Fibroblast of skin of back (primary cell): ENCODE results near the gene FAM13B.
"Not testable (repeated sequence)": the region's sequence is repeated elsewhere in the genome, so short reads cannot be mapped to it uniquely, and the experiment has no call there.

Source experiments
- DNase-seq: peaks from one replicate; pipeline ENCODE4 v3.0.0-alpha.2; 2013

FAM13B gene

DNA sequence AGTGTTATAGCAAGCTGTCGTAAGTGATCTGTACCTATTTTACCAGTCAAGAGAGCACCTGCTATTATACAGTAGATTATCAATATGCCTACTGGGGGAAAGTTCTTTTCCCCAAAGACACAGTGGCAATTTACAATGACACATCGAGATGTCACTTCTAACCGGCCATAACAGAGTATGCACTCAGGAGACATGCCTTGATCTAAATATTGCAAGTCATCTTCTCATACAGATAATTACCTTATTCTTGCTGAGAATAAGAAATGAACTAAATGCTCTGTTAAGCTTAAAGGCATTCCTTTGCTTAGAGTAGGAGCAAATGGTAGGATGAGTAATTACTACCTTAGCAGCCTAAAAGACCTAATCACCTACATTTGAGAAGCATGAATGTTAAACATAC is 72.1 kb downstream of the FAM13B start:
- no peak for DNase-seq

DNA sequence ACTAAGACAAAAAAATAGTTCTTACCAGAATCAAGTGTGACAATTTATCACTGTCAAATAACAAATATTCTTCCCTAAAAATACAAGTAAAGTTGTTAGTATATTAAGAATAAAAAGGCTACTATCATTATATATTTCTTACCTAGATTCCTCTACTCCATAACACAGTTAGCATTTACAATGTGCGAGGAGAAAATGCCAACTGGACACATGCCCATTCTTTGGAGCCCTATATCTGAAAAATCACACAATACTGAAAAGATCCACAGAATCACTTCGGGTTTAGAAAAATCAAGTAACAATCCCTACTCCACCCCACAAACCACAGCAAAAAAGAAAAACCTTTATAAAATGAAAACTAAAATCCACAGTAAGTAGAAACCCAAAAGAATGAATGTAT is 72.7 kb downstream of the FAM13B start:
- DNase-seq = no peak

DNA sequence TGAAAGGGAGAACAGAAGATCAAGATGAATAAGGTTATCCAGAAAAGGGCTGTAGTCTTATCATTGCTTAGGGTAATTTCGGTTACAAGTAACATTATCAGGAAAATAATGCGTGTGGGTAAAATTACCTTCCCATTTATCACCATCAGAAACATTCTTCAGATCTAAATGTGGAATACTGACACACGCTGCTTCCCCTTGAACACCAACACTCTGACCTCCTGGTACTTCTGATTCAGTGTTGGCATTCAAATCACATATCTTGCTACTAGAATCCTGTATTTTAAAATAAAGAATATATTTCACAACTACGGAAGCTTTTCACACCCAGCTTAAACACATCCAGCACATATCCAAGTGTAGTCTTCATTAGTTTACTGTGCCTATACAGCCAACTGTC is 73.4 kb downstream of the FAM13B start:
- no peak for DNase-seq

DNA sequence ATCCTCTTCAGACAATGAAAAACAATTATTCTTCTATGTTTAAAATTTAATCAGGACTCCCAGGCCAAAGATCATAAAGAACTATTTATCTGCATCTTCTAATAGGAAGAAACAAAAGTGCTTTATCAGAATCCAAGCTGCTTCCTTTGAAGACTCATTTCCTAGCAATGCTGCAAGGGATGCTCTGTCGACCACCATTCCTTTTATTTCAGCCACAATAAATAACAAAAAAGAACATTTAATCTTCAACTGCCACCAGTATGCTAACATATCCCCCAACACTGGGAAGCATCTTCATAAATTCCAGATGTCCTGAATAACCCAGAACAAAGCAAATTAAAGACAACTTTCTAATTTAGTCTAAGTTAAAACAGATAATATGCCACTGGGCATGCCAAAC is 74.9 kb downstream of the FAM13B start:
- no peak for DNase-seq

DNA sequence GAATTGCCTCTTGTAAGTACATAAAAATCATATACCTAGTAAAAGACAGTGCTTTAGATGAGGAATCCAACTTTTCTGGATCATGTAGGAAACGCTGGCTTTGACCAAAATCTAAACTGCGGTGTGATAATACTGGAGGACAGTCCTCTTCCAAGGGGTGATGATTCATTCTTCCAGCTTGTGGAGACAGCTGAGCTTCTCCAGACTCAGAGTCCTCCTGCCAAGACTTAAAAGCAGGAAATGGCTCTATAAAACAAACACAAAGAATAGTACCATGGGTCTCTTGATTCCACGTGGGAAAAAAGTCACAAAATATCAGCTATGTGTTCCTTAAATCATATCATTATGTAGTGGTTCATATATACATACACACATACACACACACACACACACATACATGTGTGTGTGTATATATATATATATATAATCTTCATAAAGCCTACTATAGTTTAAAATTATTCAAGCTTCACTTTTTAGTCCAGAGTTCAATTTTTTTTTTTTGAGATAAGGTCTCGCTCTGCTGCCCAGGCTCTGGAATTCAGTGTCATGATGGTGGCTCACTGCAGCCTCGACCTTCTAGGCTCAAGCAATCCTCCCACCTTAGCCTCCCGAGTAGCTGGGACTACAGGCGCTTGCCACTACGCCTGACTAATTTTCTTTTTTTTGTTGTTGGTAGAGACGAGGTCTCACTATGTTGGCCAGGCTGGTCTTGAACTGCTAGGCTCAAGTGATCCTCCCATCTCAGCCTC is 78.6 kb downstream of the FAM13B start:
- peak; percentile 90 for DNase-seq

DNA sequence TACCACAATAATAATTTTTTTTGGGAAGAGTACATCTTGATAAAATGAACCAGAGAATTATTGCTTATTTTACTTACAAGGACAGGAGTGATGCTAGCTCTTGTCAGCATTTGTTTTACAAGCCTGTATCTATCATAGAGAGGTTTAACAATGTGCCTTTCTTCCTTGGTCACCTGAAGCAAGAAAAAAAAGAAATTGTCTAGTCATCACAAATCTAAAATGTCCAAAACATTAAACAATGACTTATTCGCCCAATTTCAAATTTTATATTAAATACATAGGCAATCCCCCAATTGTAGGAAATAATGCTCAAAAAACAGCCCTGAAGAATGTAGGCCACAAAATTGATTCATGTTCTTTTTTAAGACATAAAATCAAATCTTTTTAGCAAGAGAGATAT is 87.1 kb downstream of the FAM13B start:
- no peak for DNase-seq

DNA sequence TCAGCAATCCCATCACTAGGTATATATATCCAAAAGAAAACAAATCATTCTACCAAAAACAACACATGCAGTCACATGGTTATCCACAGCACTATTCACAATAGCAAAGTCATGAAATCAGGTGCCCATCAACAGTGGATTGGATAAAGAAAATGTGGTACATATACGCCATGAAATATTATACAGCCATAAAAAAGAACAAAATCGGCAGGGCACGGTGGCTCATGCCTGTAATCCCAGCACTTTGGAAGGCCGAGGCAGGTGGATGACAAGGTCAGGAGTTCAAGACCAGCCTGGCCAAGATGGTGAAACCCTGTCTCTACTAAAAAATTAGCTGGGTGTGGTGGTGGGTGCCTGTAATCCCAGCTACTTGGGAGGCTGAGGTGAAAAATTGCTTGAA is 88.6 kb downstream of the FAM13B start:
- not testable (repeated sequence) for DNase-seq

DNA sequence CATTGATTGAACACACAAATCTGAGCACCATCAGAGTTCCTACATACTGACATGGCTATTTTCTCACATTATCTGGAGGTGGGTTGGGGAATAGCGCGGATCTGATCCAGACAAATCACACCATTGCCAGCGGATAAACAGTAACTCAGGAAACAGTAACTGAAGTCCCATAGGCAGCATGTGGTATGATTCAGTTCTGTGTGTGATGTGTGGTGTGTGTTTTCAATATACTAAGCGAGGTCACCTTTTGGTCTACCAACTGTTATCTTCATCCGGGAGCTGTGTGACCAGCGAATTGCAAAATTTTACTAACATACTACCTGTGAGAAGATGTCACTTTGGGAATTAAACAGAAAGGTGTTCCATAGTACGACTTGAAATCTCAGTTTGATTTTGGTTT is 93.5 kb downstream of the FAM13B start:
- no peak for DNase-seq

DNA sequence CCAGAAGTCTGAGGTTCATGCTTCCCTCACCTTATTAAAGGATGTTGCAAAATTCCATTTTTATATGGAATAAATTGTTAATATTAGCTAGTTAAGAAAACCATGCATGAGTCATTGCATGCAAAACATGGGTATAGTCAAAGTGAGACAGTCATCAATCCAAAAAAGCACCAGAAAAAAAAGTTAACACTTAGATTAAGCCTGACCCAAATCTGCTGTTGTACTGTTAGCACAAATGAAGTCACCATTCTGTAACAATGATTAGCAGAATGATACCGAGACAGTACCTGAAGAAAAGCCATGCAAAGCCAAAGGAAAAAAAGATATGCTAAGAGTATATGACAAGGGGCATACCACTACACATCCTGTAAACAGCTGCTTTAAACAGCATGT is 94.1 kb downstream of the FAM13B start:
- DNase-seq = no peak

DNA sequence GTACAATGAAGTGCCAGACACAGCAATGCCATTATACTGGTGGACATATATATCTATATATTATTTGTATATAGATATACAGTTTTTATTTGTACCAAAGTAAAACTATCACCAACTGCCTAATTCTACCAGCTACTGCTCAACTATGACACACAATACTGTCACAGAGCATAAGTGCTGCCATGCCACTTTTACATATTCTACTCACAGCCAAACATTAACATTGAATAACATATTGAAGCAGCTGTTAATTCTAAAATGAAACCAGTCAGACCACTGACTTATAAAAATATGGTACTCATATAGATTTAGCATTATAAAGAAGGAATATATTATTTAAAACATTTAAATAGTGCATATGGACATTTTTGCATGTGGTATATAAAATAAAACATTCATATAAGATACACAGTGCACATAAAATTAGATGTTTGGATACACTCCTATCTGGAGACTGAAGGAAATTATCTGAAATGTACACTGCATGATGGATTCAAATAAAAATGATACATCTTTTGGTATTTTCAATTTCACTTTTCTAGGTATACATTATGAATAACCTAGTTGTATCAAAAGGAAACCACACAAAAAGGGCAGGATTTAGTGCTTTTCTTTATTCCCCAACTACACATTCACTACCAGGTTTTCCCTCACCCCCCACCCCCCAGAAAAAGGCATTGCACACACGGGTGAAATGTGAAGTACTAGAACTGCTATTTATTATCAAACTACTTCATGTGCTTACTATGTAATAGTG is 94.7 kb downstream of the FAM13B start:
- no peak for DNase-seq

DNA sequence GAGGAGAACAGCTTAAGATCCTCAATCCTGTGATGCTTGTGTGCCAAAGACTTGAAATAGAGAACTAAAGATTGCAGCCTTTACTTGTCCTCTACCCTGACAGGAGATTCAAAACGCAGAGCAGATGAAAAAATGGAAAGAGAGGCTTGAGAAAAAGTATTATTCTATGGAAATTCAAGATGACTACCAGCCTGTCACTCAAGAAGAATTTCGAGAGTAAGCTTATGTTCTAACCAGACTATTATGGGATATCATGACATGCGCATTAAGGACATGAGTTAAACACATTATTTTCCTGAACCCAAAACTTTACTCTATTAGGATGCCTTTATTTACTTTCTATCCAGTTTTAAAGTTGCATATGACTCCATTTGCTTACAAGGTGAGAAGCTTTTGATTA is 97.2 kb downstream of the FAM13B start:
- no peak for DNase-seq

DNA sequence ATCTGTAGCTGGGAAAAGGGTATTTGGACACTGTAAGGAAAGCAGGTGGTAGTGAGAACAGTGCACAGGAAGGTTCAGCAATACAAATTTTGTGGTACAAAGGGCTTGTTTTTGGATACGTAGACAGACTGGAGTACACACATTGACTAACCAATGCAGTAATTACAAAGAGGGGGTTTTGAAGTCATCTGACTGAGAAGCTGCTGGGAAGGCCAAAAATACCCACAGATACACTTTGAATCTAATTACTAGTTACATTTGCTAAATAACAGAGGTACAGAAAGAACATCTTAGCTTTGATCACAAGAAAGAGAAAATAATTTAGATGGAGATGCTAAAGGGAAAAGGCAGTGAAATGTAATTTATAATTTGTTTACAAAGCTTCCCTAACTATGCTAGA is 97.7 kb downstream of the FAM13B start:
- DNase-seq = no peak

DNA sequence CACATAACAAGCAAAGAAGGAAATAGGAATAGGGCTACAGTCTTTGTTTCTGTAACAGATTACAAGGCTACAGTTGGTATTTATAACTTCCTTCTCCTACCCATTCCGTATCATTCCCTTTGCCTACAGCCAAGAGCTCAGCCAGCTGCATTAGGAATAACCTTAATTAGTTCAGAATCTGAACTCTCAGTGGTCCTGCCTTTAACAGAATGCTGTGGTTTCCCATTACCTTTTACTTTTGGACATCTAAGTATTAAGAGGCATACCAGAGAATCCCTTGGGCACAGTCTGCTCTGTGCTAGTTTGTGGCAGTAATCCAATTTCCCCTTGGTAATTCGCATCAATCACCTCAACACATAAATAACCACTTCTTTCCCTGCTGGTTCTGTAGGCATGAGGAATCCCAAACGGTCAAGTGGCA is 99.4 kb downstream of the FAM13B start:
- DNase-seq = peak; percentile 6

DNA sequence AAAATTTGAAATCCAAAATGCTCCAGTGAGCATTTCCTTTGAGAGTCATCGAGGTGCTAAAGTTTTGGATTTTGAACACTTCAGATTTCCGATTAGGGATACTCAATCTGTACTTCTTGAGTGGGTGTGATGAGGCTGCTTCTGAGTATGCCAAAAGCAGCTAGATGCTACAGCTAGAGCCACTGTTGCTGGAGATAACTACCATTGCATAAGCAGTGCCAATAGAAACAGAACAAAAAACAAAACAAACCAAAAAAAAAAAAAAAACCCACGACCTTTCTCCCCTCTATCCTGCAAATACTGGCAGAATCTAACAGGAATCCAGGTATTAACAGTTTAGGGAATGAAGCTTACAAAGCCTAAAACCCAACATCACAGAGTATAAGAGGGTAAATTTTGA is 100.1 kb downstream of the FAM13B start:
- DNase-seq = no peak

DNA sequence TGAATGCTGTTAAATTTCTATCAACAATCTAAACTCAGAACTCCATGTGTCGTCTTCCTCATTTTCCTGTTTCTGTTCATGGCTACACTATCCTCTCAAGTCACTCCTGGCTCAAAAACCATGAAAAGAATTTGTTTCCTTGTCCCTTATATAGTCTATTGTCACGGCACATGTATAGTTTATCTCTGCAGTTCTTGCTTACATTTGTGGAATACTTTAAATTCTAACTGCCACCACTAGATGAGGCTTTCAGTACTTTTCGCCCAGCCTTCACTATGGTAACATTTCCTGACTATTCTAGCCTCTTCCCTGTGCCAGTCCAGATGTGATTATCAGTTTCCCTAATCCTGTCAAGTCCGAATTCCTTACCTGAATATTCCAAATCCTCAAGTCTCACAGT is 109.0 kb downstream of the FAM13B start:
- peak; percentile 58 for DNase-seq

DNA sequence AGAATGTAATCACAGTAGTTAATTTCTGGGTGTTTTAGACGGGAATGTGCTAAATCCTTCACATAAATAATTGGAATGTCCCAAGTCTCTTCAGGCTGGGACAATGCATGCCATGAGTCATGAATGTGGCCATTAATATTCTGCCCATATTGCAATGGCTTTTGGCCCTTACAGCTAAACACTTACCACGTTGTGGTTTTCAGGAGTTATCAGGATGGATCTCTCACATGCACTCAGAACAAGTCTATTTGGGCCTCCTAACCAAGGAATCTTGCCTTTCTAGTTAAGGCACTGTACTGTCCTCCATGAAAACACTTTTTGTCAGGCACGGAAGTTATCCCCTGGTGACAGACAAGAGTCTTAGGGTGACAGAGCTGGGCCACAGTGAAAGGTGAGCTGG is 110.9 kb downstream of the FAM13B start:
- peak; percentile 44 for DNase-seq

DNA sequence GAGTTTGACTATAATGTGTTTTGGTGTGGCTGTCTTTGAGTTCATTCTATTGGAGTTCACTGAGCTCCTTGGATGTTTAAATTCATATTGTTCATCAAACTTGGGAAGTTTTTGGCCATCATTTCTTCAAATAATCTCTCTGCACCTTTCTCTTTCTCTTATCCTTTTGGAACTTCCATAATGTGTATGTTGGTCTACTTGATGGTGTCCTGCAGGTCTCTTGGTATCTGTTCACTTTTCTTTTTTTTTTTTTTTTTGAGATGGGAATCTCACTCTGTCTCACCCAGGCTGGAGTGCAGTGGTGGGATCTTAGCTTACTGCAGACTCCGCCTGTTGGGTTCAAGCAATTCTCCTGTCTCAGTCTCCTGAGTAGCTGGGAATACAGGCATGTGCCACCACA is 116.0 kb downstream of the FAM13B start:
- DNase-seq = no peak

DNA sequence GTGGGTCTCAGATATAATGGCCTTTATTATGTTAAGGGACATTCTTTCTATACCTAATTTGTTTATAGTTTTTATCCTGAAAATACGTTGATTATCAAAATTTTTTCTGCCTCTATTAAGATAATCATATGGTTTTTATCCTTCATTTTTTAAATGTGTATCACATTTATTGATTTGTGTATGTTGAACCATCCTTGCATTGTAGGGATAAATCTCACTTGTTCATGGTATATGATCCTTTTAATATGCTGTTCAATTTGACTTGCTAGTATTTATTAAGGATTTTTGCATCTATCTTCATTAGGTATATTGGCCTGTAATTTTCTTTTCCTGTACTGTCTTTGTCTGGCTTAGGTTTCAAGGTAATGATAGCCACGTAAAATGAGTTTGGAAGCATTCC is 118.1 kb downstream of the FAM13B start:
- no peak for DNase-seq

DNA sequence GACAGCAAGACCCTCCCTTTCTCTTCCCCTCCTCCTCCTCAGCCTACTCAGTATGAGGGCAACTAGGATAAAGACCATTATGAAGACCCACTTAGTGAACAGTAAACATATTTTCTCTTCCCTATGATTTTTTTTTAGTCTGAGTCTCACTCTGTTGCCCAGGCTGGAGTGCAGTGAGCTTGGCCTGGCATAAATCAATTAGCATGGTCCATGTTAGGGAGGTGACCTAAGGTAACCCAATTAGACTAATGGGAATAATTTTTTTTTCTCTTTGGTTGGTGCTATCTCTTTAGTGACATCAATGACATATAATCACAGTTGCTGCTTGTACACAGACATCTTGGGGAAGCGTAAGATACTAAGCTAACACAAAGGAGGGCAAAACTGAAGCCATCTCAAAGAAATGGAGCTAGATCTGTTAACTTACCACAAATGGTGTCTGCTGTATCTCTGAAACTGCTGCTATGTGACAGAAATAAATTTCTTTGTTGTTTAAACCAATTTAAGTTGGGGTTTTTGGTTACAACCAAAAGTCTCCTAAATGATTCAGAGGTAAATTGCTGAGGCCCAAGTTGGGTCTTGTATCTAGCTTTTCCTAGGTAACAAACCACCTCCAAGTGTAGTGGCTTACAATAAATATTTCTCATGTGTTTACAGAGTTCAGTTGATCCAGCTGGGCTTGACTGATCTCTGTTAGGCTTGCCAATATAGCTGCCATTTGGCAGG is 130.3 kb downstream of the FAM13B start:
- no peak for DNase-seq

DNA sequence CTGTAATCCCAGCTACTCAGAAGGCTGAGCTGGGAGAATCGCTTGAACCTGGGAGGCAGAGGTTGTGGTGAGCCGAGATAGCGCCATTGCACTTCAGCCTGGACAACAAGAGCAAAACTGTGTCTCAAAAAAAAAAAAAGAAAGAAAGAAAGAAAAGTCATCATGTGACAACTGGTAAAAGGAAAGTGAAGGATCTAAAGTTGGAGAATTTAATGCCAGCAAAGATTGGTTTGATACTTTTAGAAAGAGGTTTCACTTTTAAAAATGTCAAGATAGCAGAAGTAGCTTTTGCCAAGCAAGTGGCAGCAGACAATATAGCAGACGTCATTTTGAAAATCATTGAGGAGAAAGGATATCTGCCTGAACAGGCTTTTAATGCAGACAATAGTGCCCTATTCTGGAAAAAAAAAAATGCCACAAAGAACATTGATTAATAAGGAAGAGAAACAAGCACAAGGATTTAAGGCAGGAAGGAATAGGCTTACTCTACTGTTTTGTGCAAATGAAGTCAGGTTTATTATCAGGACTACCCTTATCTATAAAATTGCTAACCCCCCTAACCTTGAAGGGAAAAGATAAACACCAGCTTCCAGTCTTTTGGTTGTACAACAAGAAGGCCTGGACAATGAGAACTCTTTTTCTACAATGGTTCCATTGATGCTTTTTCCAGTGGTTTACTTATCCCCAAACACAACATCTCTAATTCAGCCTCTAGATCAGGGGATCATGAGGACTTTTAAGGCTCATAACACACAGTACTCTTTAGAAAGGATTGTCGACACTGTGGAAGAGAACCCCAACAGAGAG is 131.7 kb downstream of the FAM13B start:
- no peak for DNase-seq

DNA sequence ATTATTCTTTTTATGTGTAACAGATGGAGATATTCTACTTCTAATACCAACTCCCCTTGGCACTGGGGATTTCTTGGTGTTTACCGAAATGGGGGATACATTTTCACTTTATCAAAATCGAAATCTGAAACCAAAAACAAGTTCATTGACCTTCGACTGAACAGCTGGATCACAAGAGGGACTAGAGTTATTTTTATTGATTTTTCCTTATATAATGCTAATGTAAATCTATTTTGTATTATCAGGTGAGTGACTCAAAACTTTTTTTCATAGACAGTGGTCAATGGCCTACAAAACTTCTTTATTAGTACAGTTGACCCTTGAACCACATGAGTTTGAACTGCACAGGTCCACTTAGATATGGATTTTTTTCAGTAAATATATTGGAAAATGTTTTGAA is 133.4 kb downstream of the FAM13B start:
- no peak for DNase-seq

DNA sequence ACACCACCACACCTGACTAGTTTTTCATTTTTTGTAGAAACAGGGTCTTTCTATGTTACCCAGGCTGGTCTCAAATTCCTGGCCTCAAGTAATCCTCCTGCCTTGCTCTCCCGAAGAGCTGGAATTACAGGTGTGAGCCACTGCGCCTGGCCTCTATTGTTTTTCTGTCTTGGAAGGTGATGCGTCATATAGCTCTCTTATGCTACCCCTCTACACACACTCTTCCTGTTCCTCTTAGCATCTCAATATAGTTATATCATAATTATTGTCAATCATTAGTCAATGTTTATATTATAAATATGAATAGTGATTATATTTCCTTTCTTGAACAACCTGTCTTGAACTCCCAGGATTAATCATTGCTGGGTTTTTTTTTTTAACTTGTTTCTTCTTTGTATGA is 136.3 kb downstream of the FAM13B start:
- no peak for DNase-seq

DNA sequence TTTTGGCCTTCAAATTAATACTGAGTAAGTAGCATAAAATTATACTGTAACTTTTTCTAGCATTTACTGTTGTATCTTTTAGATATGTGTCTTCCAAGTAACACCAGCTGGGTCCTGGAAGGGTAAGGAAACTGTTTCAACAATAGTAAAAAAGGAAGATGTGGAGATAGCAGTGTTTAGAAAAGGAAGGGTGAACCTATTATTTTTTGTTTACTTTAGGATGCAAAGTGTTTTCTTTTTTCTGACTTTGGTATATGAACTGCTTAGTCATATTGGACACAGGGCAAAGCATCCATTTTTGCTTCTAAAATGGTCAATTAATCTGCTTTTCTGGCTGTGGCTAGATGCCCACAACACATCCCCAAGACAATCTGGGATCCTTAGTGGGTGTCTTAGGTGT is 138.3 kb downstream of the FAM13B start:
- no peak for DNase-seq
